ENCODE results near the gene TRIM9.

DNA sequence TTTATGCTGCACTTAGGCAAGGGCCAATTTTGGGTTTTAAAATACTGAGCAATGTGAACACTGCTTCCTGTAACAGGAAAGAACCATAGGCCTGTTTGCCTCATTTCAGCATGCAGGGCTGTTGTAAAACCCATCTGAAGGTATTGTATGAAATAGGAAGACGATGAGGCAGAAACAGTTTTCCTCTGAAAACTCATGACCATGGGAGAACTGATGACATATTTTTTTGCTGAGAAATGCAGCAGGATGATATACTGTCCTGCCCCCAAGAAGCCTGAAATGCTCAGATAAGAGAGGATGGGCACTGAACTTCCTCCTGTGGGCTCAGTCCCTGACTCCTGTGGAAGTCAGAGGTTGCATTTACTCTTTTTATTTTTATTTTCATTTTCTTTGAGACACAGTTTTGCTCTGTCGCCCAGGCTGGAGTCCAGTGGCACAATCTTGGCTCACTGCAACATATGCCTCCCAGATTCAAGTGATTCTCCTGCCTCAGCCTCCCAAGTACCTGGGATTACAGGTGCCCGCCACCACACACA is 168.0 kb downstream of the TRIM9 start:
- TF ChIP-seq, protein P1, sequence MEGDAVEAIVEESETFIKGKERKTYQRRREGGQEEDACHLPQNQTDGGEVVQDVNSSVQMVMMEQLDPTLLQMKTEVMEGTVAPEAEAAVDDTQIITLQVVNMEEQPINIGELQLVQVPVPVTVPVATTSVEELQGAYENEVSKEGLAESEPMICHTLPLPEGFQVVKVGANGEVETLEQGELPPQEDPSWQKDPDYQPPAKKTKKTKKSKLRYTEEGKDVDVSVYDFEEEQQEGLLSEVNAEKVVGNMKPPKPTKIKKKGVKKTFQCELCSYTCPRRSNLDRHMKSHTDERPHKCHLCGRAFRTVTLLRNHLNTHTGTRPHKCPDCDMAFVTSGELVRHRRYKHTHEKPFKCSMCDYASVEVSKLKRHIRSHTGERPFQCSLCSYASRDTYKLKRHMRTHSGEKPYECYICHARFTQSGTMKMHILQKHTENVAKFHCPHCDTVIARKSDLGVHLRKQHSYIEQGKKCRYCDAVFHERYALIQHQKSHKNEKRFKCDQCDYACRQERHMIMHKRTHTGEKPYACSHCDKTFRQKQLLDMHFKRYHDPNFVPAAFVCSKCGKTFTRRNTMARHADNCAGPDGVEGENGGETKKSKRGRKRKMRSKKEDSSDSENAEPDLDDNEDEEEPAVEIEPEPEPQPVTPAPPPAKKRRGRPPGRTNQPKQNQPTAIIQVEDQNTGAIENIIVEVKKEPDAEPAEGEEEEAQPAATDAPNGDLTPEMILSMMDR (IDR thresholded peaks at IDR 0.05), result no peak
- TF ChIP-seq POLR2AphosphoS5 (IDR thresholded peaks at IDR 0.05; ENCODE audit: insufficient read depth in 1 of 2, low read depth in 1 of 2) (no peak), POLR2A (IDR thresholded peaks at IDR 0.05) (no peak)

Data from vagina (tissue), 2 donors.